PFSK-1 (cell line): Measurements from ENCODE around the gene ARHGDIB.

ENCODE experiments used
- FOXP2 ChIP-seq: optimal IDR thresholded peaks from 2 replicates; pipeline ENCODE3; 2011; ENCODE audit warnings: borderline replicate concordance, control low read depth, inconsistent platforms; ENCODE audit not compliant: insufficient read depth; ENCODE audit errors: extremely low read length, extremely low read depth
- POLR2AphosphoS5 ChIP-seq: IDR thresholded peaks from 2 replicates; pipeline ENCODE4 v1.6.1; 2012; ENCODE audit warnings: low read depth, mild to moderate bottlenecking, control low read depth, low read length, moderate library complexity
- SIN3A ChIP-seq: IDR thresholded peaks from 2 replicates; pipeline ENCODE4 v1.6.1; 2012; ENCODE audit warnings: mild to moderate bottlenecking, low read length, moderate library complexity, borderline replicate concordance; ENCODE audit not compliant: insufficient read depth
- TAF1 ChIP-seq: IDR thresholded peaks from 2 replicates; pipeline ENCODE4 v1.6.1; 2012; ENCODE audit warnings: low read length, control low read depth, borderline replicate concordance; ENCODE audit not compliant: insufficient read depth
- TF ChIP-seq, protein P1 (sequence below), 2 experiments: IDR thresholded peaks; 2 replicates each; pipeline versions ENCODE4 v1.6.1 to v1.8.0; 2011 to 2012; ENCODE audit warnings: low read depth in 2 of 2, low read length in 2 of 2, control low read depth in 1 of 2, inconsistent platforms in 1 of 2, mild to moderate bottlenecking in 1 of 2, moderate library complexity in 1 of 2; ENCODE audit not compliant: insufficient read depth in 1 of 2

The ARHGDIB gene

DNA sequence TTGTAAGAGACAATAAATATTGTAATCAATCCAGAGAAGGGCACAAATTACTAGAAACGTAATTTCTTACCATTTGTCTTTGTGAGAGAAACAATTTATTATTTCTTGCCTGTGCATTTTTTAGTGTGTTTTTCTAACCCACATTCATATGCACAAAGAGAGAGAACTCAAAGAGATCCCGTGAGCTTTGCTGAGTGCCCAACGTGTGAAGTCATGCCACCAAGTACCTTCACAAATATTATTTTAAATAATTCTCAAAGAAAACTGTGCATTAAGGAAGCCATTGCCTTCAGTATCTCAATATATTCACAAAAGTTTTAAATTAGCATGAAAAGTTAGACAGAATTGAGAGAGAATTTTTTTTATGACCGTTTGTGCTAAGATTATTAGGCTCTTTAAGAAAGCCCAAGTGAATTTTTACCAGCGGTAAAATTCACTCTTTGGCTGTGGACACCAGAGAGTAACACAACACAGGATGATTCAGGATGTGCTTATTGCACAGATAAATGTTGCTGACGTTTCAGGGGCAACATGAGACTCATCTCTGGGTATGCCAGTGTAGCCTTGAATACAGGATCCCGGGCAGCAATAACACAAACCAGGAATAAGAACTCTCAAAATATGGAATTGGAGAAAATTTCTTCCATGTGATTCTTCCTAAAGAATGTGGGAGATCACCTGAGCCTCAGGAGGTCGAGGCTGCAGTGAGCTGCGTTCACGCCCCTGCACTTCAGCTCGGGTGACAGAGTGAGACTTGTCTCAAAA, 2.9 kb downstream of the ARHGDIB start:
- TF ChIP-seq SIN3A (no peak), FOXP2 (no peak), TAF1 (no peak), POLR2AphosphoS5 (no peak)
- TF ChIP-seq, protein P1, sequence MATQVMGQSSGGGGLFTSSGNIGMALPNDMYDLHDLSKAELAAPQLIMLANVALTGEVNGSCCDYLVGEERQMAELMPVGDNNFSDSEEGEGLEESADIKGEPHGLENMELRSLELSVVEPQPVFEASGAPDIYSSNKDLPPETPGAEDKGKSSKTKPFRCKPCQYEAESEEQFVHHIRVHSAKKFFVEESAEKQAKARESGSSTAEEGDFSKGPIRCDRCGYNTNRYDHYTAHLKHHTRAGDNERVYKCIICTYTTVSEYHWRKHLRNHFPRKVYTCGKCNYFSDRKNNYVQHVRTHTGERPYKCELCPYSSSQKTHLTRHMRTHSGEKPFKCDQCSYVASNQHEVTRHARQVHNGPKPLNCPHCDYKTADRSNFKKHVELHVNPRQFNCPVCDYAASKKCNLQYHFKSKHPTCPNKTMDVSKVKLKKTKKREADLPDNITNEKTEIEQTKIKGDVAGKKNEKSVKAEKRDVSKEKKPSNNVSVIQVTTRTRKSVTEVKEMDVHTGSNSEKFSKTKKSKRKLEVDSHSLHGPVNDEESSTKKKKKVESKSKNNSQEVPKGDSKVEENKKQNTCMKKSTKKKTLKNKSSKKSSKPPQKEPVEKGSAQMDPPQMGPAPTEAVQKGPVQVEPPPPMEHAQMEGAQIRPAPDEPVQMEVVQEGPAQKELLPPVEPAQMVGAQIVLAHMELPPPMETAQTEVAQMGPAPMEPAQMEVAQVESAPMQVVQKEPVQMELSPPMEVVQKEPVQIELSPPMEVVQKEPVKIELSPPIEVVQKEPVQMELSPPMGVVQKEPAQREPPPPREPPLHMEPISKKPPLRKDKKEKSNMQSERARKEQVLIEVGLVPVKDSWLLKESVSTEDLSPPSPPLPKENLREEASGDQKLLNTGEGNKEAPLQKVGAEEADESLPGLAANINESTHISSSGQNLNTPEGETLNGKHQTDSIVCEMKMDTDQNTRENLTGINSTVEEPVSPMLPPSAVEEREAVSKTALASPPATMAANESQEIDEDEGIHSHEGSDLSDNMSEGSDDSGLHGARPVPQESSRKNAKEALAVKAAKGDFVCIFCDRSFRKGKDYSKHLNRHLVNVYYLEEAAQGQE (IDR thresholded peaks at IDR 0.05; ENCODE audit: insufficient read depth in 1 of 2, low read depth in 2 of 2, low read length in 2 of 2): no peak

DNA sequence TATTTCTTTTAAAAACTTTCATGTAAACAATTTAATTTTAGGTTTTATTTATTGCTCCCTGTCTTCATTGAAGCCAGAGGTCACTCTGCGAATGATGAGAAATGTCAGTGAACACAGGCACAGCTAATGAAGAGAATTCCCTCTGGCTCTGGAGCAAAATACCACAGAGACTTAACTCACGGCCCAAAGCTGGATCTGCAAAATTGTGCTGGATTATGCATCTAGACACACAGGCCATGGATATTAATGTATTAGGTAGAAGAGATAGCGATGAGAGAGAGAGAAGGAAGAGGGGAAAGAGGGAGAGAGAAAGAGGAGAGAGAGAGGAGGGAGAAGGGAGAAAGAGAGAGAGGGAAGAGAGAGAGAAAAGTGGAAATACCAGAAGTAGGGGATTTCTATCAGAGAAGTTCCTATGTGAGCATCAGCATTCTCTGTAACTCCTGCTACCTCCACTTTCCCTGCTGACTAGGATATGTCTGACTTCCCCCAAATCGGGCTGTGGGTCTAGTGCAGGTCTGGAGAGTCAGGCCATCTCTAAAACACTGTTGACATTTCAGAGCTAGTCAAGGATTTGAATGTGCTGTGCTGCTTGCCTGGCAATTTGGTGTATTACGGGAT, 3.7 kb downstream of the ARHGDIB start:
- TF ChIP-seq TAF1 (no peak), SIN3A (no peak), POLR2AphosphoS5 (no peak), FOXP2 (no peak)
- TF ChIP-seq, protein P1 (IDR thresholded peaks at IDR 0.05; ENCODE audit: insufficient read depth in 1 of 2, low read depth in 2 of 2, low read length in 2 of 2): no peak

DNA sequence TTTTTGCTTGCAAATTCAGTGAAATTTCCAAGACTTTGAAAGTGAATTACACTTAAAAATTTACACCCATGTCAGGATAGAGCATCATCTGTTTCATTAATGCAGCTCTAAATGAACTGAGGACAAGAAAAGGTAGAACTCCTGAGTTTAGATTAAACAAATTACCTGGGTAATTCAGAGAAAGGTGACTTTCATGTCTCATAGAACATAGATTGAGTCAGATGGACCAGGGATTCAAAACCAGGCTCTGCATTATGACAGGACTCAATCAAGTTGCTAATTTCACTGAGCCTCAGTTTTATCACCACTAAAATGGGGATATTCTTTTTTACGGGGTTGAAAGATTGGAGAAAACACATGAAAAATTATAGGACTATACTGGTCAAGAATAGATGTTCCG, 4.5 kb downstream of the ARHGDIB start:
- TF ChIP-seq FOXP2 (no peak), SIN3A (no peak), POLR2AphosphoS5 (no peak), TAF1 (no peak)
- TF ChIP-seq, protein P1 (IDR thresholded peaks at IDR 0.05; ENCODE audit: insufficient read depth in 1 of 2, low read depth in 2 of 2, low read length in 2 of 2): no peak

DNA sequence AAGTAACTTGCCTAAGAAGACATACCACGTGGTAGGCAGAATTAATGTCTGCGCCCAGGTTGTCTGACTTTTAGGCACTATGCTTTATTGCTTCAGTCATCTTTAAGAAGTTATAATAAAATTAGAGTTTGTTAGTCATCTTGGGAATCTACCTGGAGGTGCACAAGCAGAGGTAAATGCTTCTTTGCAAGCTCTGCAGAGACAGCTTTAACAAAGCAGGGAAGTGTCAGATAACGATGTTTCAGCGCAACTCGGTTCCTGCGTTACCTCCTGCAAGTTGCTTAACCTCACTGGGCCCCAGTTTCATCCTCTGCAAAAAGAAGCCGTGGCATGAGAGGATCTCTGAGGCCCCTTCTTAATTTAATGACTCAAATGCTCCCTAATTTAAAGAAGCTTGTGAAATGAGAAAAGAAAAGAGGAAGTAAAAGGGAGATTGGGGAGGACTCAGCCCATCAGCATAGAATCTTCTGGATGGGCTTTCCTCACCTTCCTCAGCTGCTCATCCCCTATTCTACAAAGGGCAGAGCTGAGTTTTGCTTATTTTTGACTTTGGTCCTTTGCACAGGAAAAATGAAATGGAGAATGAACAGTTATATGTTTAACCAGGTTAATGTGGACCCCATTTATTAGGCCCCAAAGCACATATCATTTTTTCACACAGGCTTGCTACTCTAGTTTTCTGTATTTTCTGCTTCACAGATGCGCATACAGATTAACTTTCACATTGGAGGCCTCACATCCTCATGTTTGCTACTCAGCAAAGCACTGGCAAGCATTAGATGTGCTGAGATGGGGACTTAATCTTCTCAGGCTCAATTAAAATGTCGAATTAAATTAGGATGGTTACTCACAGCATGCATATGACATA, 5.1 kb downstream of the ARHGDIB start:
- TF ChIP-seq TAF1: no peak
- no peak for TF ChIP-seq POLR2AphosphoS5
- TF ChIP-seq, protein P1 (IDR thresholded peaks at IDR 0.05; ENCODE audit: insufficient read depth in 1 of 2, low read depth in 2 of 2, low read length in 2 of 2): no peak
- TF ChIP-seq FOXP2: no peak
- no peak for TF ChIP-seq SIN3A
